IPS DF 6.9 (cell line): ENCODE measurements around the gene SSBP2.

Source experiments
- DNase-seq: peaks from one replicate; pipeline ENCODE4 v3.0.0-alpha.2; 2013; ENCODE audit warnings: low read depth, low spot score
- H3K27ac ChIP-seq: one replicate; pipeline ENCODE4 v1.5.1; 2013; ENCODE audit warnings: low read length, control low read depth
- H3K27me3 ChIP-seq: 2 replicates; pipeline ENCODE4 v1.6.1; 2013; ENCODE audit warnings: mild to moderate bottlenecking, low read length; ENCODE audit not compliant: control insufficient read depth, insufficient read depth
- H3K36me3 ChIP-seq: 2 replicates; pipeline ENCODE4 v1.6.1; 2013; ENCODE audit warnings: low read length; ENCODE audit not compliant: control insufficient read depth, insufficient read depth
- H3K4me1 ChIP-seq: 2 replicates; pipeline ENCODE4 v1.6.1; 2013; ENCODE audit warnings: low read length; ENCODE audit not compliant: control insufficient read depth, insufficient read depth
- H3K4me3 ChIP-seq: 2 replicates; pipeline ENCODE4 v1.5.1; 2013; ENCODE audit warnings: mild to moderate bottlenecking, low read length
- H3K9me3 ChIP-seq: 2 replicates; pipeline ENCODE4 v1.6.1; 2013; ENCODE audit warnings: low read length, inconsistent platforms; ENCODE audit not compliant: control insufficient read depth, insufficient read depth
- WGBS: extraction: QIAGEN DNeasy Blood & Tissue Kit; methylation state at CpG from one replicate; pipeline ENCODE4 v1.1.7; 2013; ENCODE audit warnings: mixed read lengths, missing lambda C conversion rate; ENCODE audit not compliant: insufficient read length, insufficient coverage; 5-methylcytosine and 5-hydroxymethylcytosine counted together

Gene SSBP2

DNA sequence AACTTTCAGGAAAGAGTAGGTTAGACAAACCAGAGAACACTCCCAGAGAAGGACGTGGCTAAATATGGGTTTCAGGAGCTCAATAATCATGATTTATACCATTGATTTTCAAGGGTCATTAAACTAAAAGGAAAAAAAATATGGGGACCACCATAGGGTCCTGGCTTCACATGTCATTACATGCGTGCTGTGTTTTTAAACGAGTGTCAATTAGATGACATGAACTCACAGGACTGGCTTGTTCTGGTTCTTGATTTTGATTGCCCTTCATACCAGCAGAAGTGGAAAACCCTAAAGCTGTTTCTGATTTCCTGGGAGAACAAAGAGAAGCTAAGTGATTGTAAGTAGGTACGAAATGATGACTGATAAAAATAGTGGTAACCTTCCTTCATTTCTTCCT lies 362.7 kb downstream of the SSBP2 start:
- Histone ChIP-seq H3K27me3 (no peaks in the 10 kb centered on the region), H3K36me3 (no peaks in the 10 kb centered on the region)
- WGBS, result no CpG with 5 or more reads among the region's 4 CpGs

DNA sequence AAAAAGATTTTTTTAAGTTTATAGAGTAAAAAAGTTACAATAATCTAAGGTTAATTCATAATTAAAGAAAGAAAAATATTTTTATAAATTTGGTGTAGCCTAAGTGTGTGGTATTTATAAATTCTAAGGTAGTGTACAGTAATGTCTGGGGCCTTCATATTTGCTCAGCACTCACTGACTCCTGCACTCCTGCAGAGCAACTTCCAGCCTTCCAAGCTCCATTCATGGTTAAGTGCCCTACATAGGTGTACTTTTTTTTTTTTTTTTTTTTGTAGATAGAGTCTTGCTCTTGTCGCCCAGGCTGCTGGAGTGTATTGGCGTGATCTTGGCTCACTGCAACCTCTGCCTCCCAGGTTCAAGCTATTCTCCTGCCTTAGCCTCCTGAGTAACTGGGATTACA lies 367.0 kb downstream of the SSBP2 start:
- no peaks in the 10 kb centered on the region for H3K9me3 ChIP-seq
- H3K4me1 ChIP-seq, result no peaks in the 10 kb centered on the region
- no peak for DNase-seq
- H3K27me3 ChIP-seq, result no peaks in the 10 kb centered on the region
- no peaks in the 10 kb centered on the region for H3K36me3 ChIP-seq
- WGBS, result no CpG with 5 or more reads among the region's 2 CpGs
- H3K27ac ChIP-seq, result no peak overlapping the region
- H3K4me3 ChIP-seq, result no peak overlapping the region

More for the DNA sequence above, 362.7 kb downstream of the SSBP2 start:
- no peak overlapping the region for H3K4me3 ChIP-seq
- no peak for DNase-seq
- H3K4me1 ChIP-seq, result no peaks in the 10 kb centered on the region
- H3K9me3 ChIP-seq, result no peaks in the 10 kb centered on the region
- no peak overlapping the region for H3K27ac ChIP-seq

DNA sequence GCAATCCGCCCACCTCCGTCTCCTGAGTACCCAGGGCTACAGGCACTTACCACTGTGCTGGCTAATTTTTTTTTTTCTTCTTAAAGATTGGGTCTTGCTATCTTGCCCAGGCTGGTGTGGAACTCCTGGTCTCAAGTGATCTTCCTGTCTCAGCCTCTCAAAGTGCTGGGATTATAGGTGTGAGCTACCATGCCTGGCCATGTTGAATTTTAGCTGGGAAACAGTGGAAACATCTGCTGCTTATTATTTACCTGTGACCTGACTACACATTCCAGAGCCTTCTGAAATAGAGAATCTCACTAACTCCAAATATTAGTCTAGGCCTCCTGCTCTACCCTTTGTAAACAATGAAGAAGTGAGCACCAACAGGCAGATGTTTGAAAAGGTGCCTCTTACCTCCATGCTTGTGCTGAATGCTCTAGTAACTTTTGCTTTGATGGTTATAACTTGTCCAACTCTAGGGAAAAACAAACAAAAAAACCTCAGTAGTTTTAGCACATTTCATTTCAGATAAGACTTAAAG lies 379.5 kb downstream of the SSBP2 start:
- Histone ChIP-seq H3K27ac (no peak overlapping the region), H3K4me1 (no peaks in the 10 kb centered on the region), H3K9me3 (no peaks in the 10 kb centered on the region), H3K4me3 (no peak overlapping the region), H3K36me3 (no peaks in the 10 kb centered on the region), H3K27me3 (no peaks in the 10 kb centered on the region)
- no CpG with 5 or more reads among the region's 2 CpGs for WGBS
- no peak for DNase-seq

DNA sequence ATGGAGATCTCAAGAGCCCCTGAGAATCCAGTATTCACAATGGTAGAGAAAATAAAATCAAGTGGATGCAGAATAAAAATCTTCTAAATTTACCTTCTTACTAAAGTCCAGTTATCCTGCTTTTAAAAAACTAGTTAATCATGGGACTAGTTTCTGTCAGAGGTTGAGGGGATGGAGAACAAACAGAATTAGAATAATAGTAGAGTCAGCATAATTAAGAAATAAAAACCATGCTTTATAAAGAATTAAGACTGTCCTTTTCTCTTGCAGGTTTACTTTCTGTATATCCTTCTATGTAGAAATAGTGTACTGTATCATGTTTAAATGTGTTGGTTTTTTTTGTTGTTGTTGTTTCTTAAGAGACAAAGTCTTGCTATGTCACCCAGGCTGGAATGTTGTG lies 380.0 kb downstream of the SSBP2 start:
- H3K4me1 ChIP-seq, result no peaks in the 10 kb centered on the region
- no peak overlapping the region for H3K4me3 ChIP-seq
- no peaks in the 10 kb centered on the region for H3K9me3 ChIP-seq
- H3K36me3 ChIP-seq, result no peaks in the 10 kb centered on the region
- DNase-seq, result no peak
- H3K27ac ChIP-seq, result no peak overlapping the region
- no peaks in the 10 kb centered on the region for H3K27me3 ChIP-seq

DNA sequence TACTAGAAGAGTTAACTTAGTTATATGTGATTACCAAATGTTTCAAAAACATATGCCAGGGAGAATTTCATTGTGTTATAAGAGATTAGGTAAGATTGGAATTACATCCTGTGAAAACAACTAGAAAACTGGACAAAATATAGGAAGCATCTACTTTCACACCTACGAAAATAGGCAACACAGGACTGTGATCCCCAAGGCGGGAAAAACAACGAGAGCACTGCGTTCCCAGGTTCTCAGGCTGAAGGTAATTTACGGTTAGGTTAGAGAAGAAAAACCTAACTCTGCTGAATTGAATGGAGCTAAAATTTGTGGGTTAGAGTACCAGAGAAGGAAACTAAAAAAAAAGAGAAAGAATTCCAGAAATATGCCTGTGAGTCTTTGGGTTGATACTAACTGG lies 385.4 kb downstream of the SSBP2 start:
- H3K9me3 ChIP-seq, result no peaks in the 10 kb centered on the region
- no peaks in the 10 kb centered on the region for H3K27me3 ChIP-seq
- H3K4me3 ChIP-seq, result no peak overlapping the region
- no peak overlapping the region for H3K27ac ChIP-seq
- no peaks in the 10 kb centered on the region for H3K36me3 ChIP-seq
- WGBS, result no CpG with 5 or more reads among the region's 5 CpGs
- H3K4me1 ChIP-seq, result no peaks in the 10 kb centered on the region
- no peak for DNase-seq

DNA sequence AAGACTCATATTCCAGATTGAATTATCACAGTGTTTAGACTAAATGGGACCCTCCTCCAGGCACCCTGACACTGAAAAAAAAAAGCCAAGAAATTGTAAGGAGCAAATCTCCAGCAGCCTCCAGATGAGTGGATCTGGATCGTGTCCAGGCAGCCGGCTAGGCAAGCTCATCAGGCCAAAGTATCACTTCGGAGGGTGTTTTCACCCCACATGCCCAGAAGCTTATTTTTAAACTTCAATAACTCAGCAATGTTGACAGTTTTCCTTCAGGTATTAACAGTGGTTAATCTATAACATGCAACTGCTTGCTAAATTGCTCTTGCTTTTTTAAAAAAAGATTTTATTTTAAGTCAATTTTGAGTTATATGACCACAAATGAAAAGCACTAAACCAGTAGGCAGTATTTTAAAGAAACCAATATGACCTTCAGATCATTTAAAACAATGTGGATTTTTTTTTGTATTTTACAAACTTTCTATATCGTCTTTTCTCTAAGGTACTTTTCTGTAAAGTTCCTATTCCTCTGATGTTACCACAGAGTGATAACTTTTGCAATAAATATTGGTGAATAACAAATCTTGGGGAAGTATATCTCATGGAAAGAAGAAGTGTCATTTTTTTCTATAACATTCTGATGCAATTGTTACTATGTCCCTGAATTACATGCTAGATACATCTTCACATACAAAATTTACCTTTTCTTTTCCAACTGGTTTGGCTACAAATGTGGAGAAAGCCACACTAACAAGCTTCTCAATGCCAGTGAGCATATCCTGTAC lies 387.6 kb downstream of the SSBP2 start:
- Histone ChIP-seq H3K27me3 (no peaks in the 10 kb centered on the region; the same call in 1 of the 2 replicates), H3K36me3 (no peaks in the 10 kb centered on the region)
- no CpG with 5 or more reads among the region's 4 CpGs for WGBS

More for the DNA sequence above, 387.6 kb downstream of the SSBP2 start:
- Histone ChIP-seq H3K4me1 (peaks cover 3% of the 10 kb centered on the region; the same call in 1 of the 2 replicates), H3K4me3 (no peak overlapping the region), H3K9me3 (no peaks in the 10 kb centered on the region), H3K27ac (no peak overlapping the region)
- DNase-seq, result no peak
